Neural progenitor cell (in vitro differentiated cells): ENCODE measurements around the gene PTP4A2.

Experiments
- CTCF ChIP-seq: fragments of 200-600 bp; sonication (generic); IDR thresholded peaks from 2 replicates; pipeline ENCODE4 v1.5.1; 2017; ENCODE audit warnings: antibody characterized with exemption, mild to moderate bottlenecking
- EZH2phosphoT487 ChIP-seq: fragments of 200-600 bp; sonication (generic); IDR thresholded peaks from 2 replicates; pipeline ENCODE4 v1.6.1; 2017; ENCODE audit warnings: antibody characterized with exemption

GRCh38 chr1:31875636-31876236 lies 62.4 kb downstream of the PTP4A2 start:
- TF ChIP-seq CTCF, result no peak
- TF ChIP-seq EZH2phosphoT487, result no peak
